ENCODE data around the gene CRHR1.
"Not testable (repeated sequence)": the region's sequence is repeated elsewhere in the genome, so short reads cannot be mapped to it uniquely, and the experiment has no call there.

CRHR1 gene

DNA sequence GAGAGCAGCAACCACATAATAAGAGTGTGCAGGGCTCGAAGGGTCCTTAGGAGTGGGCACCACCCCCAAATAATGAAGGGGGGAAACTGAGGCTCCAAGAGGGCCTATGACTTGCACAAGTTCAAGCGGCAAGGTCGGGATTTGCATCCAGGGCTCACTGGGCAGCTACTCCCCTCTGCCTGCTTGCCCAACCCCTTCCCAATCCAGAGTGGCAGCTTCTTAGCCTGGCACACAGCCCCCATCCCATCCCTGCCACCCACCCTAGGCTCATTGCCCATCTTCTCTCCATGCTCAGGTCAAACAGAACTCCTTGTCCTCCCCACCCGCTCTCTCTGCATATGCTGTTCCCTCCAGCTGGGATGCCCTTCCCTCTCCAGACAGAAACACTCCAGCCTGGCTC, 63.0 kb downstream of the CRHR1 start:
- DNase-seq: no peak

DNA sequence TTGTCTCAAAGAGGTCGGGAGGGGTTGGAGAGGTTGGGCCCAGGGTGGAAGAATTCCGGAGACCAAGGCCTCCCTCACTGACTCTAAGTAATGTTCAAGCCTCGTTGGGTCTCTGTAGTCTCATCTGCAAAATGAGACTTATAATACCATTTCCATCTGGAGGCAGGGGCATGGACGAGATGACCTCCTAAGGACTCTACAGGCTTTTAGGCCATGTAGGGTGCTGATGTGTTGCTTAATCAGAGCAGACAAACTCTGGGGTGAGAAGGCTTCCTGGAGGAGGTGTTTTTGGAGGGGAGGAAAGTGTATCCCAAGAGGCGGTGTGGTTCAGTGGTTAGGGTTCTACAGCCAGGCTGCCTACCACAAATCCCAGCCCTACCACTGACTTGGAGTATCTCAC, 63.6 kb downstream of the CRHR1 start:
- DNase-seq: no peak

DNA sequence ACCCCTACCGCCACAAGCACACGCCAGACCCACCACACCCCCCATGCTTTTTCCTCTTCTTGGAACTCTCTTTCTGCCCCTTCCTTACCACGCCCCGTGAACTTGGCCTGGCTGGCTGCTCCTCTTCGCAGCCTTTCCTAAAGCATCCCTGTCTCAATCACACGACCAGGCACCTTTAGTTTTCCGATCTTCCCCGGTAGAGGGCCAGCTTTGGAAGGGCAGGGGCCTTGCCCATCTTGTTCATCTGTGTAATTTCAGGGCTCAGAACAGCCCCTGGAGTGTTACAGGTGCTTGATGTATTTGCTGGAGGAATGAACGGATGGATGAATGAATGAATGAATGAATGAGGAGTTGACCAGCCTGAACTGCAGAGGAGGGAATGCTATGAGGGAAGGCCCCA, 64.3 kb downstream of the CRHR1 start:
- peak; percentile 15 to 36 for DNase-seq

DNA sequence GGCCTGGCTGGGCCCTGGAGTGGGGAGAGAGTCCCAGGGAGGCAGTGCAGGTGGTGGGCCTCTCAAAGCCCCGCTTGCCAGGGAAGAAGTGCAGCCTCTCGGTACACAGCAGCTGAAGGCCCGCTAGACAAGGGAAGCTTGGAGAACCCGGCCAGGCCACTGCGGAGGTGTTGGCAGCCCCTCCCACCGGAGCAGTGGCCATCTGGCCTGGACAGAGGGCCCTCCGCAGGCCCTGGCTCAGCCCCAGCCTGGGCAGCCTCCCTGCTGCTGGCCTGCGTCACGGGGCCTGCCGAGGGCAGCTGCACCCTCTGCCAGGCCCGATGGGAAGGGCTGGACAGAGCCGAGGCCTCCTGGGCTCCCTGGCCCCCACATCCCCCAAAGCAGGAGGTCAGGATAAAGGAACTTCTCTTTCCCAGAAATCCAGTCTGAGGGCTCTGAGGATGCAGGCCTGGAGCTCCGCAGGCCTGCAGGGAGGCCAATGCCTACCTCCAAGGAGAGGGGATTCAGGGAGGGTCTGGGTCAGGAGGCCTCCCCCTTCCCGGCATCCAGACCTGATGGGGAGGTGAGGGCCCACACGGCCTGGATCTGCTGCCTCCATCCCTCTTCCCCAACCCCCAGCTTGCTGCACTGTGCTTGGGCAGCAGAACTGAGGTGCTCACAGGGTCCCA, 64.9 kb downstream of the CRHR1 start:
- DNase-seq: peak; percentile 34 to 70

DNA sequence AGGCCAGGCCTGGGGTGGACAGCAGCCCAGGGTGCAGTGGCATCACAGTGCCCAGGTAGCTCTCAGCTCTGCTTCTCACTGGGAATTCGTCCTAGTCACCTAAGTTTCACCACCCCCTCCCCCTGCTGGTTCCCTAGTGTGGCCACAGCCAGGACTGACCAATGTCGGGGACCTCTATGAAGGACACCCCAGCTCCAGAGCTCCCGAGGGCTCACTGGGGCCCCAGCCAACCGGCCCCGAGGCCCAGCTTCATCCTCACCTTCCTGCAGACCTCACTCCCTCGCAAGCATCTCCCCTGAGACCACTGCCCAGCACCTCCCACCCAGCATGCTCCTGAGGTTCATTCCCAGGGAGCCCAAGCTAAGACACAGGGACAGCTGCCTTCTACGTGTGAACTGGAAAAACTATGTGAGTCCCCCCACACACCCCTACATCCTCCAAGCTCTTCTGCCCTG, 65.4 kb downstream of the CRHR1 start:
- no peak for DNase-seq

DNA sequence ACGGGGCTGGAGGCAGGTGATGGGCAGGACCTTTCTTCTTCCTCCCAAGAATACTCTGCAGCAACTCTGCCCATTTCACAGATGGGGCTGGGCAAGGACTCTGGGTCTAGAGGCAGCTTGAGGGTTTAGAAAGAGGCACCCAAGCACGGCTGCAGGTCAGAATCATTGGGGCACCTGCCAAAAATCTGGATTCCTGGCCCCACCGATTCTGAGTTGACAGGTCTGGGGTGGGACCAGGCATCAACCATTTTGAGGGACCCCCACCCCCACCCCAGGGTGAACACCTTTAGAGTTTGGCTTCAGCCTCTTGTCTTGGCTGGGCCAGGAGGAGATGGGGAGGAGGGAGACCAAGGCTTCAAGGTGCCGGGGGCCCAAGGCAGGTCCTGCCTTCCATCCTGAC, 65.9 kb downstream of the CRHR1 start:
- no peak for DNase-seq

DNA sequence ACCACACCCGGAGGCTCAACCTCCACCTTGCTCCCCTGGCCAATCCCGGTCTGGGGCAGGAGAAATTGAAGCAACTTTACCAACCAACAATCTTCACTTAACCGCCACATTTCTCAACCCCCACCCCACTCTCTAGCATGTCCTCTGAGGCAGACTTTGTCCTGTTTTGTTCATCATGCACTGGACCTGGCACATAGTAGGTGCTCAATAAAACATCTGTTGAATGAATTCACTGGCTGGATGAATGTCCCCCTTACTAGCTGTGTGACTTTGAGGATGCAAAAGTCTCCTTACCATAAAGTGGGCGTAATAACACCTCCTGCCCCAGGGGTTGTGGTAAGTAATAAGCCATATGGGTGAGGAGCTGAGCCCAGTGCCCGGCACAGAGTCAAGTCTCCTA, 66.3 kb downstream of the CRHR1 start:
- DNase-seq: no peak

DNA sequence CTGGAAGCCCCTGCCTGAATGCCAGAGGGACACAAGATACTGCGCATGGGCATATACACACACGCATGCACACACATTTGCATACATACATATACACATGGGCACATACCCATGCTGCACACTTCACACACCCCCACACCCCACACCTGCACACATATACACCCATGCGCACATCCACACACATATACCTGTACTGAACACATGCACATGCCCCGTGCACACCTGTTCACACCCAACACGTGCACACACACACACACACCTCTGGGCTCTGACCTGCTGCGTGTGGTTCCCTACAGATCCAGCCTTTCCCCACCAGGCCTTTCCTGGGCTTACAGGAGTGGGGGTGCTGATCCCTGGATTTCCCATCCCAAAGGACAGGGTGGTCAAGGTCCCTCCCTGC, 66.9 kb downstream of the CRHR1 start:
- no peak for DNase-seq

DNA sequence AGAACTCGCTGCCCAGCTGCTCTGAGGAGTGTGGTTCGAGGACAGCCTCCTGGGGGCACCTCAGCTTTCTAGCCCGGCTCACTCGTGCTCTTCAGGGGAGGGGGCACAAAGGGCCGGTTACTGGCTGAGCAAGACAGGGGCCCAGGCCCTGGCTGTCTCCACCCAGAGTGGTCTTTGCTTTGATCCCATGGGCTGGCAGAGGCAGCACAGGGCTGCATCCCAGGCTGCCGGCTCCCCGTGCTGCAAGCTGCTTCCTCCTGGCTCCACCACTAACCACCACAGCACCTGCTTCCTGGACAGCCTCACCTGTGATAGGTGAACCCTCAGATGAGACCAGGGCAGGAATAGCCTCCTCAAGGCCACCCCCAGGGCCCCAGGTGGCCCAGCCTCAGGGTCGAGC, 67.3 kb downstream of the CRHR1 start:
- no peak for DNase-seq

DNA sequence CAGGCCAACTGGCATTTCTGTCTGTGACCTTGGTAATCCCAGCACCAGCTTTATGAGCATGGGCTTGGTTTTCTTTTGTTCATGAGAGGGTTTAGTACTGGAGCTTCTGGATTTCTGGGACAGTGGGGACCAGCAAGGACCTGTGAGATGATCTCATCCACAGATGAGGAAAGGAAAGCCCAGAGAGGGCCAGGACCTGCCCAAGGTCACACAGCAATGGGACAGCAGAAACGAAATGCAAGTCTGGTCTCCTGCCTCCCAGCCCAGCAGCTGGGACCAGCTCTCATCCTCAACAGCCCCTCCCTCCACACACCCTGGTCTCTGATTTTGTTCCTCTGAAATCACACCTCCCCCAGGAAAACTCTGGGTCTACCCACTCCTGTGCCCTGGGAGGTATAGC, 67.8 kb downstream of the CRHR1 start:
- DNase-seq: no peak

DNA sequence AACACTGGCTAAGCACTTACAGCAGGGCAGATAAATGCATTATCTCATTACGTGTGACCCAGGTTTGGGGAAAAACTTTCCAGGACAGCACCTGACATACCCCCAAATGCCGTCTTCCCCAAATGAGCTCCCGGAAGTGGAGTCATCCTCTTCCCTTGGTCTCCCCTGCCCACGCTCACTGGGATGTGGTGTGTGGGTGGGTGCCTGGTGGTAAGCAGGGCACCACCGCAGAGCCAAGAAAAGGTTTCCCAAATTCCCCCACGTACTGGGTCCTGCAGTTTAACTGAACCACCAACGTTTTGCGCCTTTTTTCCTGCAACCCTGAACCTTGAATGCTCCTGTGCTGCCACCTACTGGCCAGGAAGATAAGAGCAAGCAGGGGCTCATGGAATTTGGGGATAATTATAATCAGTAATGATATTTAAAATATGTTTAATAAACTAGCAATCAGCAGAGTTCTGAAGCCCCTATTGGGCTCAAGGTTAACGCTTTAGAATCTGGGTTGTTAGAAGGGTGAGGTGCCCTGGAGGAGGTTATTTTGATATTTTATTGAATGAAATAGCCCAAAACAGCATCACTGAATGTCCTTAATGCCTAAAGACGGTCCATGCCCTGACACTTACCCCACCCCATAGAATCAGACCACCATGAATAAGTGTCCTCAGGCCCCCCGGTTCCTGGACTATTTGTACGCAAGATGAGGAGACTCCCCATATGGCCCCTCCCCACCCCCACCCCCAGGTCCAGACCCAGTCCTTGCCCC, 68.6 kb downstream of the CRHR1 start:
- DNase-seq: peak; percentile 60 to 81

DNA sequence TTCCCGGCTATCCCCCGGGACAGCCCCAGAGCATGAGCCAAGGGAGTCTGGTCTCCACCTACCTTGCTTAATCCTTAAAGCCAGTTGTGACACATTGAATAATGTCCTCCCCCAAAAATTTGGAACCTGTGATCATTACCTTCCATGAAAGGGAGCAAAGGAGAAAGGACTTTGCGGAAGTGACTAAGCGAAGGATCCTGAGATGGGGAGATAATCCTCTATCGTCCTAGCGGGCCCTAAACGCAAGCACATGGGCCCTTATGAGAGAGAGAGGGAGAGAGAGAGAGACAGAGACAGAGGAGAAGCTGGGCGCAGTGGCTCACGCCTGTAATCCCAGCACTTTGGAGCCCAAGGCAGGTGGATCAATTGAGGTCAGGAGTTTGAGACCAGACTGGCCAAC, 70.1 kb downstream of the CRHR1 start:
- DNase-seq: no peak

DNA sequence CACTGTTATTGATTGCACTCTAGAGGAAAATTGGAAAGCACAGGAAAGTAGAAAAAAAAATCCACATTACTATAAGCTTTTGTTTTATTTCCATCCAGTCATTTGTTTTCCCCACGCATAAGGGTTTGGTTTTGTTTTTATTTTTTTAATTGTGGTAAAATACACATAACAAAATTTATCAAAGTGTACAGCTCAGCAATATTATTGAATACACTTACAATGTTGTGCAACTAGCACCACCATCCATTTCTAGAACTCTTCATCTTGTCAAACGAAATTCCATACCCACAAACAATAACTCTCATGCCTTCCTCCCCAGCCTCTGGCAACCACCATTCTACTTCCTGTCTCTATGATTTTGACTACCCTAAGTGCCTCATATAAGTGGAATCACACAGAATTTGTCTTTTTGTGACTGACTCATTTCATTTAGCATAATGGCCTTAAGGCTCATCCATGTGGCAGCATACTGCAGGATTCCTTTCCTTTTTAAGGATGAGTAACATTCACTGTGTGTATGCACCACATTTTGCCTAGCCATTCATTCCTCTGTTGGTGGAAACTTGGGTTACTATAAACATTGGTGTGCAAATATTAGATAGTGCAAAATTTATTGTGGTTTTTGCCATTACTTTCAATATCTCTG, 71.7 kb downstream of the CRHR1 start:
- DNase-seq: no peak

DNA sequence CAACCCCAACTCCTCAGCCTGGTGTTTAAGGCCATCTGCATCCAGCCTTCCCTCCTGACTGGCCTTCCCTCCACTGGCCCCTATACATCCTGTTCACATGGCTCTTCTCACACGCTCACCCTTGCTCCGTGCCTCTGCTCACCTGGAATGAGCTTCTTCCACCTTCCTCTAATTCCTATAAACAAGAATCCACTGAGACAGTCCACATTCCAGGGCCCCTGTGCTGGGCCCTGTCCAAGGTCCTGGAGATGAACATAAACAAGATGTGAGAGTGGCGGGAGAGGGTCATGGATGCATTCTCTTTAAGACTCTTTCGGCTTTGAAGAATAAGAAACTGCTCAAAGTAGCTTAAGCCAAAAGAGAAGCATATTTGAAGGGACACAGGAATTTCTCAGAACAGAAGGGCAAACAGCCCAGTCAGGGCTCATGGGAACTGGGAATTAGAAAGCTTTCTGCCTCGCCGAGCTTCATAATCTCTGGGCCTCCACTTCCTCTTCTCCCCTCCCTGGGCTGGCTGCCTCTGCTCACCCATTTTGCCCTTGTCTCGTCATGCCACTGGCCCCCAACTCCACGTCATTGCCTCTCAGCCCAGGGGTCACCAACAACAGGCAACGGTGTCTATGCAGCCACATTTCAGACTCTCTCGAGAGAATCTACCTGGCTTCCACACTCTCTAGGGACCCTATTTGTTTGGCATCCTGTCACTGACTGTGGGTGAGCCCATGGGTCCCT, 74.0 kb downstream of the CRHR1 start:
- DNase-seq: no peak

DNA sequence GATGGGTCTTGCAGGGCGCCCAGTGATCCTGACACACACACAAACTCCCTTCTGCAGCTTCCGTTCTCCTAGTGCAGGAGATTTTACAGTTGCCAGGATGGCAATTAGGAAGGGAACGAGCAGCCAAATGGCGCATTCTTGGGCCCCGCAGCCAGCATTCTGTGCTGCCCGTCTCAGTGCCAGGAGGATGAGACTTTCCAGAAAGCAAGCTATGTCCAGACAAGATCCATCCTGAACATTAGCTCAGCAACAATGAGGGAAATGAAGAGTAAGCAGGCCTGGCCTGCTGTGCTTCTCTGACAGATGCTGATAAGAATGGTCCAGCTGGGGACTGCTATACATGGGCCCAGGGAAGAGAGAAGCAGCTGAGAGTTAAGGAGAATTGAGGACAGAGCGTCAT, 77.0 kb downstream of the CRHR1 start:
- no peak for DNase-seq

DNA sequence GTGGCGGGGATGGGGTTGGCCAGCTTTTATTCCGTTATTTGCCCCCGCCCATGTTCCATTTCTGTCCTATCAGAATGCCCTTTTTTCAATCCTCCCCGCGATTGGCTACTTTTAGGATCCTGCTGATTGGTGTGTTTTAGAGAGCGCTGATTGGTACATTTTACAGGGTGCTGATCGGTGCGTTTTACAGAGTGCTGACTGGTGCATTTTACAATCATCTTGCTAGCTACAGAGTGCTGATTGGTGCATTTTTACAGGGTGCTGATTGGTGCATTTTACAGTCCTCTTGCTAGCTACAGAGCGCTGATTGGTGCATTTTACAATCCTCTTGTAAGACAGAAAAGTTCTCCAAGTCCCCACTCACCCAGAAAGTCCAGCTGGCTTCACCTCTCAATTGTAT, 78.0 kb downstream of the CRHR1 start:
- DNase-seq: not testable (repeated sequence)

DNA sequence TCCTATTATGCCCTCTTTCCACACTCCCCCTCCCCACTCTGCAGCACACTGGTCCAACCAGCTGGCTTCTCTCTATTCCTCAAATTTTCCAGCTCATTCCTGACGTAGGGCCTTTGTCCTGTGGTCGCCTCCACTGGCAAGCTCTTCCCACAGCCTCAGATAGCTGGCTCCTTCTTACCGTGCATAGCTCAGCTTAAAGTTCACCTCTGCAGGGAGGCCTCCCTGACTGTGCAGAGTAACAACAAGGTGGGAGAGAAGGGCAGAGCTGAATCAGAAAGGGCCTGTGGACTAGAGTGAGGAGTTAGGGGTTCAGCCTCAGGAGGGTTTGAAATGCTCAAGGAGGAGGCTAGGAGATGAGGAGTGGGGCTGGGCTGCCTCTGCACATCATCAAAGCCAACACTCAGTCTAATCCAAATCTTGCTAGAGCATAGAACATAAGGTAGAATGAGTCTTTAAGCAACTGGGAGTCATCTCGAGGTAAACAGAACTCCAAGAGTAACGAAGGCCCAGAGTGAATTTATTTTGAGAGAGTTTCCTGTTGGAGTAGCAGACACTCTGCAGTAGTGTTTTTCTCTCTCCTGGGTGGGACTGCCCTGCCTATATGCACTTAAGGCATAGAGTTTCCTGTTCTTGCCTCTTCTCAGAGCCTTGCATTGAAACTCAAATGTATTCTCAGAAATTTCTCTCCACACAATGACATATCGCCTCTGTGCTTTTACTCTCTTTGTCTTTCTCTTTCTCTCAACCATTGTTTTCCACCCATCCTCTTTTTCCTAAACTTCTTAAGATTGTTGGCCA, 79.9 kb downstream of the CRHR1 start:
- no peak for DNase-seq

DNA sequence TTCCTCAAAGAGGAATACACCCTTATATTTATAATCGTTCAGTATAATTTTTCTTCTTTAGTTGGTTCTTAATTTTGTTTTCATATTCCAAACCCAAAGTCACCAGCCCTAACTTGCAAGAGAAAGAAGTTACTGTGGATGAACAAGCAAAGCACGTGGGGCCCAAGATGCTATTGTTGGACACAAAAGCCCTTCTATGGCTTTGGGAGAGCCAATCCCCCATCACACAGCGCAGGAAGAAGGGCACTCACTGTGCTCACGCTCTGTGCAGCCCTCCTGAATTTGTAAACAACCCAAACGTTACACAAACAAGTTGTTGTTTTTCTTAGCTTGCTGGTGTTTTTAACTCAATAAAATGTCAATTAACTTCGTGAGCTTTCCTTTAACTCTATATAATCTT, 83.1 kb downstream of the CRHR1 start:
- DNase-seq: no peak

DNA sequence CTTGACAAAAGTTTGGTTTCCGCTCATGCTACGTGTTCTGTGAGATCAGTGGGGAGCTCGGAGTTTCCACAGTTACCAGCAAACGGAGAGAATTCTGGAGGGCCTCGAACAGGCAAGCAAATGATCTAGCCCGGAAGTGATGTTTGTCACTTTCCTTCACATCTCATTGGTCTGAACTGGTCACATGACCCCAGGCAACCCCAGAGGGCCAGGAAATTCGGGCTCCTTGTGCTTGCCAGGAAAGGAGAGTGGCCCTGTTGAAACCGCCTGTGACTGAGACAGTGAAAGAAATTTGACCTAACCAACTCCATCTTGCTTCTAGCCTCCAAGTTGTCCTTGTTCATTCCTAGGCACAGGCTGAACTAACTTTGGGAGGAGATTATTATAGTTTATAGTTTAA, 83.6 kb downstream of the CRHR1 start:
- no peak for DNase-seq

DNA sequence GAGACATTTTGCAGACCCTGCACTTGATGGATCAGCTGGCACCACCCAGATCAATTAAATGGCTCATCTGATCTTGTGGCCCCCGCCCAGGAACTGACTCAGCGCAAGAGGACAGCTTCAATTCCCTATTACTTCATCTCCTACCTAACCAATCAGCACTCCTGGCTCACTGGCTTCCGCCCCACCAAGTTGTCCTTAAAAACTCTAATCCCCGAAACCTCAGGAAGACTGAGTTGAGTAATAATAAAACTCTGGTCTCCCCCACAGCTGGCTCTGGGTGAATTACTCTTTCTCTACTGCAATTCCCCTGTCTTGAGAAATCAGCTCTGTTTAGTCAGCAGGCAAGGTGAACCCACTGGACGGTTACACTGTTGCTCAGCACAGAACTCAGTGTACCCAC, 84.2 kb downstream of the CRHR1 start:
- no peak for DNase-seq

DNA sequence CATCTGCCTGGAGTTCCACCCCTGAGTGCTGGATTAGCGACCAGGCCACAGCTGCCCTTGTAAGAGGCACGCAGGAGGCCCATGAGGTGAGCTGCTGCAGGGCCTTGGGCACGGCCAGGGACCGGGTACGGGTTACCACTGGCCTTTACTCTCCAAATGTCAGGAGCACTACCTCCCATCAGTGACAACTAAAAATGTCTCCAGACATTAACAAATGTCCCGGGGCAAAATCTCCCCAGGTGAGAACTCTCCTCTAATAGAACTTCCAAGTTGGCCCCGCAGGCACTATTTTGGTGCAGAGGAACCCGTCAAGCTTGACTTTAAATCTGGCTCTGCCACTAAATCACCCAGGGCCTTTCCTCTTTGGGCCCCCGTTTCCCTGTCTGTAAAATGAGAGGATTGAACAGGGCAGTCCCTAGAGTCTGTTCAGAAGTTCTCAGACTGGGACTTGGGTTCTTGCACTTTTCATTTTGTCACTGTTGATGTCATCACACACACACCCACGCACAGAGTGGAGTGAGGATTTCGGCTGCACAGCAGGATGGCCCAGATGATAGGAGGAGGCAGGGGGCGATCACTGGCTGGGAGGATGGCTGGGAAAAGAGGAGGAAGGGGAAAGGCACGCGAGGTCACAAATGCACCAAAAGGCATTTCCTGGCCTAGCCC, 85.7 kb downstream of the CRHR1 start:
- no peak for DNase-seq

DNA sequence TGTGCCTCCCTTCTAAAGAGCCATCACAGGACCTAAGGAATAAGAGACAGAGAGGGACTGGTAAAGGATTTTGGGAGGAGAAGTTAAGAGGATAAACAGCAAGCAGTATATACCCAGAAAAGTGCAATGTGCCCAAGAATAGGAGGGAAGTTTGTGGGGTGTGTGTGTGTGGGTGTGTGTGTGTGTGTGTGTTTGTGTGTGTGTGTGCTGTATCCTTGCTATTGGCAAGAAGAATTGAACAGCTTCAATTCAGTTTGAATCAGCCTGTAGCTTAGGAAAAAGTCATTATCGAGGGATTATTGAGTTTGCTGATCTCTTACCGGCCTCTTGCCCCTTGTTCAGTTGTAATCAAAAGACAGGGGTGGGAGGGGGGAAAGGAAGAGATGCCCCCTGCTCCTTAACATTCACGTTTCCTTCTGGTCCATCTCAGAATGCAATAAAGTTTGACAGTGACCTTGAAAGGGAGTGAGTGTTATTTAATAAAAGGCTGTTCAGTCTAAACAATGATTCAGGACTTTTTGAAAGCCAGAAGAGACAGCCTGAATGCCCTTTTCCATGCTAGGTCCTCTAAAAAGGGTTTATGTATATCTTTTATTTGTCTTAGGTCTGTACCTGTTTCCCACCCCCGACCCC, 86.3 kb downstream of the CRHR1 start:
- no peak for DNase-seq
